GM21381 (cell line): ENCODE data around the gene CASS4.
"Not testable (repeated sequence)": the region's sequence is repeated elsewhere in the genome, so short reads cannot be mapped to it uniquely, and the experiment has no call there.

Experiments
- ATAC-seq: cut with Tn5 transposase; IDR thresholded peaks from one replicate; pipeline ENCODE4 v1.9.1; 2021; ENCODE audit warnings: mild to moderate bottlenecking, moderate library complexity; ENCODE audit not compliant: unreplicated experiment

The CASS4 gene

GRCh38 chr20:56411759-56412472, at the start of gene CASS4:
Gene CASS4 (plus strand): TSS chr20:56412260. CDS start chr20:56412459, 199 bp downstream.
- peak; percentile 74 for ATAC-seq

GRCh38 chr20:56362833-56363413, 49.1 kb upstream of the CASS4 start:
- ATAC-seq: no peak

- ATAC-seq: no peak
Observed at GRCh38 chr20:56363491-56363890, 48.6 kb upstream of the CASS4 start.

GRCh38 chr20:56368351-56369134, 43.5 kb upstream of the CASS4 start:
- ATAC-seq: no peak

GRCh38 chr20:56369179-56369578, 42.9 kb upstream of the CASS4 start:
- ATAC-seq: no peak

- no peak for ATAC-seq
Observed at GRCh38 chr20:56371977-56372376, 40.1 kb upstream of the CASS4 start.

GRCh38 chr20:56372850-56373249, 39.2 kb upstream of the CASS4 start:
- ATAC-seq: no peak

- ATAC-seq: peak; percentile 66
Observed at GRCh38 chr20:56373942-56374341, 38.1 kb upstream of the CASS4 start.

GRCh38 chr20:56376331-56376730, 35.7 kb upstream of the CASS4 start:
- ATAC-seq: no peak

- ATAC-seq: no peak
Observed at GRCh38 chr20:56378386-56378785, 33.7 kb upstream of the CASS4 start.

- no peak for ATAC-seq
Observed at GRCh38 chr20:56380375-56380774, 31.7 kb upstream of the CASS4 start.

- no peak for ATAC-seq
Observed at GRCh38 chr20:56381501-56381900, 30.6 kb upstream of the CASS4 start.

GRCh38 chr20:56382696-56383095, 29.4 kb upstream of the CASS4 start:
- ATAC-seq: no peak

GRCh38 chr20:56383334-56383733, 28.7 kb upstream of the CASS4 start:
- ATAC-seq: no peak

- ATAC-seq: no peak
Observed at GRCh38 chr20:56385130-56385529, 26.9 kb upstream of the CASS4 start.

- ATAC-seq: no peak
Observed at GRCh38 chr20:56386219-56386618, 25.8 kb upstream of the CASS4 start.

GRCh38 chr20:56388882-56389281, 23.2 kb upstream of the CASS4 start:
- no peak for ATAC-seq

GRCh38 chr20:56389807-56390206, 22.3 kb upstream of the CASS4 start:
- no peak for ATAC-seq

GRCh38 chr20:56390396-56390795, 21.7 kb upstream of the CASS4 start:
- not testable (repeated sequence) for ATAC-seq

GRCh38 chr20:56391037-56391436, 21.0 kb upstream of the CASS4 start:
- no peak for ATAC-seq

GRCh38 chr20:56391596-56392131, 20.4 kb upstream of the CASS4 start:
- peak; percentile 37 for ATAC-seq
